Neuronal stem cell (in vitro differentiated cells): ENCODE data around the gene HYAL1.
A peak's percentile ranks its signal among the peaks of the same experiment; 100 is the strongest.

Experiments used
- DNase-seq: peaks from one replicate; pipeline ENCODE4 v3.0.0-alpha.2; 2013; ENCODE audit warnings: low spot score
- H2AFZ ChIP-seq: one replicate; pipeline ENCODE4 v1.6.1; 2013; ENCODE audit warnings: mild to moderate bottlenecking, low read length, inconsistent platforms
- H2AK5ac ChIP-seq: 2 replicates; pipeline ENCODE4 v1.6.1; 2013; ENCODE audit warnings: low read depth, mild to moderate bottlenecking, inconsistent platforms, low read length, moderate library complexity, mixed read lengths
- H2BK120ac ChIP-seq: 2 replicates; pipeline ENCODE4 v1.6.1; 2013; ENCODE audit warnings: low read depth, mild to moderate bottlenecking, inconsistent platforms, low read length, moderate library complexity, mixed read lengths
- H2BK12ac ChIP-seq: one replicate; pipeline ENCODE4 v1.6.1; 2013; ENCODE audit warnings: low read length, inconsistent platforms
- H2BK15ac ChIP-seq: 2 replicates; pipeline ENCODE4 v1.6.1; 2013; ENCODE audit warnings: mild to moderate bottlenecking, low read length, inconsistent platforms, mixed read lengths
- H2BK5ac ChIP-seq: one replicate; pipeline ENCODE4 v1.6.1; 2013; ENCODE audit warnings: inconsistent platforms, mild to moderate bottlenecking, low read length, moderate library complexity
- H3K14ac ChIP-seq: one replicate; pipeline ENCODE4 v1.6.1; 2013; ENCODE audit warnings: low read length, inconsistent platforms
- H3K18ac ChIP-seq: 2 replicates; pipeline ENCODE4 v1.6.1; 2013; ENCODE audit warnings: low read length, inconsistent platforms
- H3K23ac ChIP-seq: 2 replicates; pipeline ENCODE4 v1.6.1; 2013; ENCODE audit warnings: low read depth, mild to moderate bottlenecking, mixed read lengths, low read length, inconsistent platforms; ENCODE audit not compliant: poor library complexity
- H3K27ac ChIP-seq: replicated peaks from 3 replicates; pipeline ENCODE4 v1.5.1; 2013; ENCODE audit warnings: low read length, inconsistent platforms
- H3K27me3 ChIP-seq, 3 experiments: 2 replicates each; pipeline ENCODE4 v1.6.1; 2013; ENCODE audit warnings: low read length in 3 of 3, mild to moderate bottlenecking in 2 of 3, inconsistent platforms in 1 of 3, low read depth in 1 of 3, mixed read lengths in 1 of 3, moderate library complexity in 1 of 3; ENCODE audit not compliant: control insufficient read depth in 3 of 3, insufficient read depth in 3 of 3
- H3K36me3 ChIP-seq, 2 donors: replicated peaks in 1 of 2; 2 replicates each; pipeline ENCODE4 v1.6.1; 2013; ENCODE audit warnings: low read length in 2 of 2; ENCODE audit not compliant: control insufficient read depth in 2 of 2, insufficient read depth in 2 of 2
- H3K4ac ChIP-seq: 2 replicates; pipeline ENCODE4 v1.6.1; 2013; ENCODE audit warnings: inconsistent platforms, mild to moderate bottlenecking, low read length, moderate library complexity
- H3K4me1 ChIP-seq, 2 donors: 1 replicate in 1 of 2; 2 replicates in 1 of 2; pipeline ENCODE4 v1.6.1; 2013; ENCODE audit warnings: low read length in 2 of 2, low read depth in 1 of 2; ENCODE audit not compliant: control insufficient read depth in 2 of 2, insufficient read depth in 1 of 2
- H3K4me2 ChIP-seq: one replicate; pipeline ENCODE4 v1.6.1; 2013; ENCODE audit warnings: mild to moderate bottlenecking, low read length, inconsistent platforms; ENCODE audit not compliant: insufficient read depth, poor library complexity, severe bottlenecking
- H3K4me3 ChIP-seq, 2 donors: 2 replicates each; pipeline ENCODE4 v1.5.1; 2013; ENCODE audit warnings: low read length in 2 of 2, mild to moderate bottlenecking in 2 of 2, inconsistent platforms in 1 of 2, moderate library complexity in 1 of 2
- H3K79me1 ChIP-seq: one replicate; pipeline ENCODE4 v1.6.1; 2013; ENCODE audit warnings: low read depth, mild to moderate bottlenecking, inconsistent platforms, low read length, moderate library complexity
- H3K9ac ChIP-seq: one replicate; pipeline ENCODE4 v1.6.1; 2013; ENCODE audit warnings: mild to moderate bottlenecking, low read depth, low read length, inconsistent platforms; ENCODE audit not compliant: poor library complexity
- H3K9me3 ChIP-seq, 2 donors: replicated peaks in 1 of 2; 2 replicates each; pipeline versions ENCODE3 to v1.6.1; 2013; ENCODE audit warnings: low read length in 2 of 2, mild to moderate bottlenecking in 2 of 2, inconsistent platforms in 1 of 2, low read depth in 1 of 2, mixed read lengths in 1 of 2, moderate library complexity in 1 of 2; ENCODE audit not compliant: control insufficient read depth in 2 of 2, insufficient read depth in 1 of 2
- H4K8ac ChIP-seq: one replicate; pipeline ENCODE4 v1.6.1; 2013; ENCODE audit warnings: low read depth, mild to moderate bottlenecking, inconsistent platforms, low read length, moderate library complexity
- H4K91ac ChIP-seq: one replicate; pipeline ENCODE4 v1.6.1; 2013; ENCODE audit warnings: low read length, low read depth, mild to moderate bottlenecking, inconsistent platforms; ENCODE audit not compliant: poor library complexity
- WGBS, 2 donors: extraction: QIAGEN DNeasy Blood & Tissue Kit; methylation state at CpG; one replicate each; pipeline ENCODE4 v1.1.7; 2013; ENCODE audit warnings: missing lambda C conversion rate in 2 of 2, mixed read lengths in 1 of 2; ENCODE audit not compliant: insufficient read length in 2 of 2, insufficient replicate concordance in 1 of 2; ENCODE audit errors: extremely low coverage in 2 of 2; 5-methylcytosine and 5-hydroxymethylcytosine counted together

The HYAL1 gene

DNA sequence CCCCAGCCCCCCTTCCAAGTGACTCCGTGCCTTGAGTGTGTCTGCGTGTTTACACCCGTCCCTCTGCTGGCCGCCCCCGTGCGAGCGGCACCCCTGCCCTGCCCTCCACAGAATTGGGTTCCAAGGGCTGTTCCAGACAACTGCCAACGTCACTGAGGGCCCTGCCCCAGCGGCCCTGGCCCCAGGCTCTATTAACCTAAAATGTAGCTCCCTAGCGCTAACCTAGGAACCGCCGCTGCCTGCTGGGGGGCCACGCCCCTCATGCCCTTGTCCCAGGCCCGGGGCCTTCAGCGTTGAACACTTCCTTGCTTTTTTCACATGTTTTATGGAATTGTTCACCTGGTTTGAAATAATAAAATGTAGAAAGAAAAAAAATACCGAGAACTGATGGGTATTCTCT is 44.4 kb downstream of the HYAL1 start:
- Histone ChIP-seq H3K27ac (peak overlapping the region; percentile 73), H3K79me1 (peaks cover 10% of the 10 kb centered on the region), H2BK15ac (peak overlapping the region; percentile 67), H3K14ac (no peak overlapping the region), H3K4me2 (no peak overlapping the region), H3K18ac (peak overlapping the region; percentile 88), H3K4me3 (no peak overlapping the region), H3K4me1 (peaks cover 39 to 46% of the 10 kb centered on the region in 2 donors), H2BK5ac (no peak overlapping the region), H3K23ac (no peak overlapping the region), H3K27me3 (no peaks in the 10 kb centered on the region), H2BK120ac (no peak overlapping the region), H4K91ac (no peak overlapping the region), H4K8ac (no peak overlapping the region), H3K9ac (no peak overlapping the region), H2BK12ac (peak overlapping the region; percentile 17), H2AFZ (no peak overlapping the region), H2AK5ac (peak overlapping the region; percentile 88), H3K9me3 (peaks cover 0 to 2% of the 10 kb centered on the region in 2 donors), H3K36me3 (peaks cover 41 to 53% of the 10 kb centered on the region in 2 donors), H3K4ac (no peak overlapping the region)
- no CpG with 5 or more reads among the region's 16 CpGs for WGBS, 2 donors
- no peak for DNase-seq

DNA sequence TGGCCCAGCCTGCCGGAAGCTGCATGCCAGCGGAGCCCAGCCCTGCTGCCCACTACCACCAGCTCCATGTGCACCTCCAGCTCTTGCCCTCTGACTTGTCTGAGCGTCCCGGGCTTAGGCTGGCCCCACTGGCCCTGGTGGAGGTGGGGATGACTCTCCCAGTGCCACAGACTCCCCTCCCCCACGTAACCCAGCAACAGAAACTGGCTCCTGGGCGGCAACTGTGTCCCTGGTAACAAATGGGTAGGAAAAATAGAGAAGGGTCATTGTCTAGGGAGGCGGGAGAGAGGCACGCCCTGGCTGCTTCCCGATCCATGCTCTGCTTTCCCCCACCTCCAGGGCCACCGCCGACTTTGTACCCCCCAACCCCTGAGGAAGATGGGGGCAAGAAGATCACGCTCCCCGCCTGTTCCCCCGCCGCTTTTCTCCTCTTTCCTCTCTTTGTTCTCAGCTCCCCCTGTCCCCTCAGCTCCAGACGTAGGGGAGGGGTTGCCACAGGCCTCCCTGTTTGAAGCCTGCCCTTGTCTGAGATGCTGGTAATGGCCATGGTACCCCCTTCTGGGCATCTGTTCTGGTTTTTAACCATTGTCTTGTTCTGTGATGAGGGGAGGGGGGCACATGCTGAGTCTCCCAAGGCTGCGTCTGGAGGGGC is 45.2 kb downstream of the HYAL1 start:
- no CpG with 5 or more reads among the region's 17 CpGs for WGBS, 2 donors
- no peak overlapping the region for H2BK120ac ChIP-seq
- no peak overlapping the region for H3K23ac ChIP-seq
- peaks cover 36 to 40% of the 10 kb centered on the region in 2 donors for H3K4me1 ChIP-seq
- no peak overlapping the region for H3K4me3 ChIP-seq
- no peak overlapping the region for H3K4me2 ChIP-seq
- no peak overlapping the region for H3K14ac ChIP-seq
- no peak overlapping the region for H3K4ac ChIP-seq
- no peak overlapping the region for H4K8ac ChIP-seq
- H3K27me3 ChIP-seq, result no peaks in the 10 kb centered on the region
- no peak overlapping the region for H2BK12ac ChIP-seq
- H3K79me1 ChIP-seq, result peaks cover 14% of the 10 kb centered on the region
- peak overlapping the region; percentile 45 for H2AK5ac ChIP-seq
- H3K9me3 ChIP-seq, result peaks cover 0 to 2% of the 10 kb centered on the region in 2 donors
- H2BK15ac ChIP-seq, result no peak overlapping the region
- DNase-seq, result no peak
- H3K27ac ChIP-seq, result peak overlapping the region; percentile 38
- no peak overlapping the region for H2BK5ac ChIP-seq
- H2AFZ ChIP-seq, result no peak overlapping the region
- H3K36me3 ChIP-seq, result peaks cover 47 to 60% of the 10 kb centered on the region in 2 donors
- H4K91ac ChIP-seq, result no peak overlapping the region
- peak overlapping the region; percentile 38 for H3K9ac ChIP-seq
- no peak overlapping the region for H3K18ac ChIP-seq

DNA sequence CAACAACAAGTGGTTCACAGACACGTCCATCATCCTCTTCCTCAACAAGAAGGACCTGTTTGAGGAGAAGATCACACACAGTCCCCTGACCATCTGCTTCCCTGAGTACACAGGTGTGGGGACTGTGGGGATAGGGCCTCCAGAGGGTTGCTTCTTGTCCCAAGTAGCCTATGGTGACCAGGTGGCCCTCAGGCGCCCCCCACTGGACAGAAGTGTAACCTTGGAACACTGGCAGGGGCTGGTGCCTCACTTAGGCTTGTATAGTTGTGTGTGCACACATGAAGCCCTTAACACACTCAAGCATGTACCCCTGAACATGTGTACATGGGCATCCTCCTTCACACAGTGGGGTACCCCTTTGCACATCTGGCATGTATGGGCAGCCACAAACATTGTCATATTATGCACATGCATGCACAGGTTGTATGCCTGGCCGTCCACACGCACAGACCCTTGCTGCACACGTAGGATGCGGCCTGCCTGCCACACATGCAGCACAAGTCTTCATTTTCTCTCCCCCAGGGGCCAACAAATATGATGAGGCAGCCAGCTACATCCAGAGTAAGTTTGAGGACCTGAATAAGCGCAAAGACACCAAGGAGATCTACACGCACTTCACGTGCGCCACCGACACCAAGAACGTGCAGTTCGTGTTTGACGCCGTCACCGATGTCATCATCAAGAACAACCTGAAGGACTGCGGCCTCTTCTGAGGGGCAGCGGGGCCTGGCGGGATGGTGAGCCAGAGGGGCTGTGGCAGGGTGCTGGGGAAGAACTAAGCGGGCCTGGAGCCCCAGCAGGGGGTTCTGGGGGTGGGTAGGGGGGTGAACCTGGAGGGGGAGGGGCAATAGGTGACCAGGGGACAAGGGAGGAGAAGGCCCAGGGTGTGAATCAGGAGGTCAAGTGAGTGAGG is 46.1 kb downstream of the HYAL1 start:
- Histone ChIP-seq H2BK5ac (no peak overlapping the region), H3K4me3 (peak overlapping the region in 1 of 2 donors; percentile 37), H3K23ac (peak overlapping the region; percentile 75), H2BK15ac (no peak overlapping the region), H3K14ac (no peak overlapping the region), H3K9me3 (peaks cover 0 to 2% of the 10 kb centered on the region in 2 donors), H4K8ac (no peak overlapping the region), H3K27me3 (no peaks in the 10 kb centered on the region), H3K4me2 (no peak overlapping the region), H3K18ac (peak overlapping the region; percentile 46), H2BK12ac (no peak overlapping the region), H3K4ac (no peak overlapping the region), H3K79me1 (peaks cover 22% of the 10 kb centered on the region), H3K27ac (no peak overlapping the region), H3K36me3 (peaks cover 55 to 69% of the 10 kb centered on the region in 2 donors), H2AFZ (no peak overlapping the region), H2BK120ac (no peak overlapping the region), H2AK5ac (no peak overlapping the region), H3K9ac (peak overlapping the region; percentile 75), H4K91ac (no peak overlapping the region), H3K4me1 (peaks cover 33 to 40% of the 10 kb centered on the region in 2 donors)
- WGBS, 2 donors, result no CpG with 5 or more reads among the region's 20 CpGs
- DNase-seq, result no peak

DNA sequence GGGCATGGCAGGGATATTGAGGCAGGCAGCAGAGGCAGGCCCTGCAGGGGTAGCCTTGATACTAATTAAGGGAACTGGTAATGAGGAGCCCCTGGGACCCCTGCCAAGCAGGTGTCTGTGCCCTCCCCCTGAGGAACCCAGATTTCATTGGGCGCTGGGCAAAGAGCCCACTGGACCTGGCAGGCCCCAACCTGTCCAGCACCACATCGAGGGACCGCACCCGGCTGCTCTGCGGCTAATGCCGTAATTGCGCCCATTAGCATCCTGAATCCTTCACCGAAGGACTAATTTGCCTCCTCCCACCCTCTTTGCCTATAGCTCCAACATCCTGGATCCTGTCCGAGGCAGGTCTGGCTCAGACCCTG is 48.1 kb downstream of the HYAL1 start:
- no peak overlapping the region for H3K9ac ChIP-seq
- H2AK5ac ChIP-seq, result no peak overlapping the region
- H3K4me3 ChIP-seq, result no peak overlapping the region
- peaks cover 0 to 2% of the 10 kb centered on the region in 2 donors for H3K9me3 ChIP-seq
- H3K27ac ChIP-seq, result no peak overlapping the region
- H3K4ac ChIP-seq, result no peak overlapping the region
- no peak overlapping the region for H2BK5ac ChIP-seq
- no peak overlapping the region for H2BK15ac ChIP-seq
- H3K27me3 ChIP-seq, result no peaks in the 10 kb centered on the region
- no CpG with 5 or more reads among the region's 9 CpGs for WGBS, 2 donors
- no peak overlapping the region for H2AFZ ChIP-seq
- H4K91ac ChIP-seq, result no peak overlapping the region
- H3K23ac ChIP-seq, result no peak overlapping the region
- H2BK120ac ChIP-seq, result no peak overlapping the region
- no peak overlapping the region for H4K8ac ChIP-seq
- H3K14ac ChIP-seq, result no peak overlapping the region
- H3K36me3 ChIP-seq, result peaks cover 67 to 89% of the 10 kb centered on the region in 2 donors
- peaks cover 35% of the 10 kb centered on the region for H3K79me1 ChIP-seq
- no peak overlapping the region for H2BK12ac ChIP-seq
- DNase-seq, result no peak
- H3K4me1 ChIP-seq, result peaks cover 18 to 29% of the 10 kb centered on the region in 2 donors
- H3K18ac ChIP-seq, result no peak overlapping the region
- H3K4me2 ChIP-seq, result no peak overlapping the region
